ENCODE data around the gene L1CAM. TPM values are rescaled to one million over a fixed set of nuclear protein-coding genes. Genes with fewer than 3 reads are reported as not detected.

L1CAM gene
- total RNA-seq, 3 donors from 2014 or later (not counting 1 experiment from before 2014, with no cell fraction given) = 0.23 to 0.98 TPM; not detected in 1

DNA sequence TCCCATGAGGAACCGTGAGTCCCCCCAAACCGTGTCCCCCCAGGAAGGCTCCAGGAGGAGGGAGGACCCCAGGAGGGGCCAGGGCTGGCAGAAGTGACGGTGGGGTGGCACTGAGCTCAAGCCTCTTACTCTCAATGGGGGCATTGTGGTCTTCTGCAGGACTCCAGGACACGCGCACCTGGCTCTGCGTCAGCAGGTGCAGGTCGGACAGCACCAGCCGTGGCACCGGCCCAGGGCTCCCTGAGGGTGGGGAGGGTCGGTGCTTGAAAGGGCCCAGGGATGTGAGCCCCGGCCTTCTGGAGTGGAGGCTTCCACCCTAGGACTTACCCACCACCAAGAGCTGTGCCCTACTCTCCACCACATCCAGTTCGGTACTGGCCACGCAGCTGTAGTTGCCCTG lies 18.3 kb downstream of the L1CAM start:
- no peaks in the 10 kb centered on the region for H3K9me3 Mint-ChIP-seq
- 83% methylated on average over 7 of the region's 13 CpGs for WGBS (ENCODE audit: insufficient coverage)
- intact Hi-C loops (cut with micrococcal nuclease) = no loop called here

GRCh38 chrX:153867139-153867538 lies 18.8 kb downstream of the L1CAM start:
- no peaks in the 10 kb centered on the region for H3K36me3 Mint-ChIP-seq
- WGBS (ENCODE audit: insufficient coverage) = 81% methylated on average over 8 of the region's 9 CpGs
- intact Hi-C loops (cut with micrococcal nuclease) = no loop called here
- peaks cover 0 to 8% of the 10 kb centered on the region in 2 donors for H3K27me3 Mint-ChIP-seq (ENCODE audit: low read depth in 2 of 2)
- H3K27ac ChIP-seq (ENCODE audit: low read length) = no peak overlapping the region
- H3K27me3 ChIP-seq (ENCODE audit: control insufficient read depth, insufficient read depth, low read length) = no peaks in the 10 kb centered on the region
- H3K4me3 Mint-ChIP-seq = no peak overlapping the region
- no peaks in the 10 kb centered on the region for H3K9me3 Mint-ChIP-seq
- no peaks in the 10 kb centered on the region for H3K4me1 ChIP-seq (ENCODE audit: control insufficient read depth, insufficient read depth, low read length)
- no peak for ATAC-seq
- DNase-seq = no peak
- no peaks in the 10 kb centered on the region for H3K4me1 Mint-ChIP-seq
- H3K9me3 ChIP-seq (ENCODE audit: control insufficient read depth, insufficient read depth, low read length) = no peaks in the 10 kb centered on the region
- H3K27ac Mint-ChIP-seq = no peak overlapping the region
- no peak overlapping the region for H3K4me3 ChIP-seq (ENCODE audit: low read length)
- TF ChIP-seq, protein P1, sequence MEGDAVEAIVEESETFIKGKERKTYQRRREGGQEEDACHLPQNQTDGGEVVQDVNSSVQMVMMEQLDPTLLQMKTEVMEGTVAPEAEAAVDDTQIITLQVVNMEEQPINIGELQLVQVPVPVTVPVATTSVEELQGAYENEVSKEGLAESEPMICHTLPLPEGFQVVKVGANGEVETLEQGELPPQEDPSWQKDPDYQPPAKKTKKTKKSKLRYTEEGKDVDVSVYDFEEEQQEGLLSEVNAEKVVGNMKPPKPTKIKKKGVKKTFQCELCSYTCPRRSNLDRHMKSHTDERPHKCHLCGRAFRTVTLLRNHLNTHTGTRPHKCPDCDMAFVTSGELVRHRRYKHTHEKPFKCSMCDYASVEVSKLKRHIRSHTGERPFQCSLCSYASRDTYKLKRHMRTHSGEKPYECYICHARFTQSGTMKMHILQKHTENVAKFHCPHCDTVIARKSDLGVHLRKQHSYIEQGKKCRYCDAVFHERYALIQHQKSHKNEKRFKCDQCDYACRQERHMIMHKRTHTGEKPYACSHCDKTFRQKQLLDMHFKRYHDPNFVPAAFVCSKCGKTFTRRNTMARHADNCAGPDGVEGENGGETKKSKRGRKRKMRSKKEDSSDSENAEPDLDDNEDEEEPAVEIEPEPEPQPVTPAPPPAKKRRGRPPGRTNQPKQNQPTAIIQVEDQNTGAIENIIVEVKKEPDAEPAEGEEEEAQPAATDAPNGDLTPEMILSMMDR (IDR thresholded peaks at IDR 0.05) = no peak
- H3K36me3 ChIP-seq (ENCODE audit: control insufficient read depth, insufficient read depth, low read length) = no peaks in the 10 kb centered on the region

More for the DNA sequence above, 18.3 kb downstream of the L1CAM start:
- Histone ChIP-seq H3K27me3 (ENCODE audit: control insufficient read depth, insufficient read depth, low read length) (no peaks in the 10 kb centered on the region), H3K27ac (ENCODE audit: low read length) (no peak overlapping the region), H3K9me3 (ENCODE audit: control insufficient read depth, insufficient read depth, low read length) (no peaks in the 10 kb centered on the region), H3K4me1 (ENCODE audit: control insufficient read depth, insufficient read depth, low read length) (no peaks in the 10 kb centered on the region), H3K36me3 (ENCODE audit: control insufficient read depth, insufficient read depth, low read length) (no peaks in the 10 kb centered on the region), H3K4me3 (ENCODE audit: low read length) (no peak overlapping the region)
- TF ChIP-seq, protein P1 (IDR thresholded peaks at IDR 0.05) = no peak
- Mint-ChIP-seq H3K4me1 (no peaks in the 10 kb centered on the region), H3K27ac (no peak overlapping the region), H3K27me3 (ENCODE audit: low read depth in 2 of 2) (peaks cover 5 to 13% of the 10 kb centered on the region in 2 donors), H3K4me3 (no peak overlapping the region), H3K36me3 (no peaks in the 10 kb centered on the region)
- no peak for ATAC-seq
- DNase-seq = no peak

GRCh38 chrX:153866302-153867019 lies 19.5 kb downstream of the L1CAM start:
- Mint-ChIP-seq H3K27me3 (ENCODE audit: low read depth in 2 of 2) (peaks cover 0 to 6% of the 10 kb centered on the region in 2 donors), H3K4me1 (no peaks in the 10 kb centered on the region), H3K27ac (no peak overlapping the region), H3K36me3 (no peaks in the 10 kb centered on the region), H3K9me3 (no peaks in the 10 kb centered on the region), H3K4me3 (no peak overlapping the region)
- Histone ChIP-seq H3K4me3 (ENCODE audit: low read length) (no peak overlapping the region), H3K9me3 (ENCODE audit: control insufficient read depth, insufficient read depth, low read length) (no peaks in the 10 kb centered on the region), H3K36me3 (ENCODE audit: control insufficient read depth, insufficient read depth, low read length) (no peaks in the 10 kb centered on the region), H3K27ac (ENCODE audit: low read length) (no peak overlapping the region), H3K27me3 (ENCODE audit: control insufficient read depth, insufficient read depth, low read length) (no peaks in the 10 kb centered on the region), H3K4me1 (ENCODE audit: control insufficient read depth, insufficient read depth, low read length) (no peaks in the 10 kb centered on the region)
- intact Hi-C loops (cut with micrococcal nuclease) = no loop called here
- TF ChIP-seq, protein P1 (IDR thresholded peaks at IDR 0.05) = no peak
- ATAC-seq (no peak), DNase-seq (no peak)
- 89% methylated on average over 22 of the region's 22 CpGs for WGBS (ENCODE audit: insufficient coverage)

DNA sequence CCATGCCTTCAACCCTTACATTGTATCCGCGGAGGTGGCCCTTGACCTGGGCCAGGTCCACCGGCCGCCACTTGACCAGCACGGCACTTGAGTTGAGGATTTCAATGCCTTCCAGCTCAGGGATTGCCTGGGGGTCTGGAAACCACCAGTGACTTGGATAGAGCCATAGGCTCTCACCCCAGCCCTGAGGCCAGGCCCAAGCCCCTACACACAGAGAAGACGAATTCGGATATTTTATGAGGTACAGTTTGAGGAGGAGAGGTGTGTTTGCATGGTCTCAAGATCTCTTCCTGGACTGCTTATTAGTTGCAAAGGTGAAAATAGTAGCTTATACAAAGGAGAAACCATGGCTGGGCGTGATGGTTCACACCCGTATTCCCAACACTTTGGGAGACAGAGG lies 20.3 kb downstream of the L1CAM start:
- no peaks in the 10 kb centered on the region for H3K36me3 ChIP-seq (ENCODE audit: control insufficient read depth, insufficient read depth, low read length)
- no peak overlapping the region for H3K4me3 ChIP-seq (ENCODE audit: low read length)
- ATAC-seq (no peak), DNase-seq (no peak)
- WGBS (ENCODE audit: insufficient coverage) = 94% methylated on average over 9 of the region's 9 CpGs
- intact Hi-C loops (cut with micrococcal nuclease) = no loop called here
- H3K4me1 ChIP-seq (ENCODE audit: control insufficient read depth, insufficient read depth, low read length) = no peaks in the 10 kb centered on the region
- no peaks in the 10 kb centered on the region for H3K27me3 ChIP-seq (ENCODE audit: control insufficient read depth, insufficient read depth, low read length)
- H3K9me3 Mint-ChIP-seq = no peaks in the 10 kb centered on the region
- peaks cover under 1 to 6% of the 10 kb centered on the region in 2 donors for H3K27me3 Mint-ChIP-seq (ENCODE audit: low read depth in 2 of 2)
- no peaks in the 10 kb centered on the region for H3K4me1 Mint-ChIP-seq
- H3K27ac Mint-ChIP-seq = no peak overlapping the region
- H3K9me3 ChIP-seq (ENCODE audit: control insufficient read depth, insufficient read depth, low read length) = no peaks in the 10 kb centered on the region
- no peak overlapping the region for H3K4me3 Mint-ChIP-seq
- no peaks in the 10 kb centered on the region for H3K36me3 Mint-ChIP-seq
- TF ChIP-seq, protein P1 (IDR thresholded peaks at IDR 0.05) = no peak
- H3K27ac ChIP-seq (ENCODE audit: low read length) = no peak overlapping the region

Measured in natural killer cell (primary cell).